OCI-LY7 (cell line): Measurements from ENCODE around the gene CD74. TPM values are rescaled to one million over a fixed set of nuclear protein-coding genes. Genes with fewer than 3 reads are reported as not detected.
"Not testable (repeated sequence)": the region's sequence is repeated elsewhere in the genome, so short reads cannot be mapped to it uniquely, and the experiment has no call there.

Experiments
- BruUV-seq: library from RNA; stranded (reverse); fragments of 400-500 nt; replicated peaks from 2 replicates; lab custom pipeline; 2021; lab: Mats Ljungman, UMichigan
- CTCF ChIA-PET: fragments of 300-600 bp; sonication (Branson Sonifier 250); formaldehyde crosslinking; loops from one replicate; lab custom pipeline; 2022; ENCODE audit warnings: antibody characterized with exemption; ENCODE audit not compliant: unreplicated experiment; lab: Charles Lee
- POLR2A ChIA-PET: fragments of 300-600 bp; sonication (Branson Sonifier 250); formaldehyde crosslinking; loops from one replicate; lab custom pipeline; 2022; ENCODE audit warnings: antibody characterized with exemption; lab: Charles Lee
- DNase-seq: peaks from one replicate; pipeline ENCODE4 v3.0.0-alpha.2; 2015; ENCODE audit warnings: low spot score
- H2AFZ ChIP-seq: fragments of 200-600 bp; sonication (generic), shearing (Covaris generic); 2 replicates; pipeline ENCODE4 v1.6.1; 2014; ENCODE audit warnings: mild to moderate bottlenecking, antibody characterized with exemption, low read length, moderate library complexity
- H3K27ac ChIP-seq: fragments of 200-600 bp; sonication (generic); 2 replicates; pipeline ENCODE4 v1.5.1; 2014; ENCODE audit warnings: mixed run types, low read depth, mild to moderate bottlenecking, moderate library complexity, low read length, inconsistent platforms; ENCODE audit not compliant: poor library complexity, severe bottlenecking
- H3K36me3 ChIP-seq: fragments of 200-600 bp; sonication (generic); 2 replicates; pipeline ENCODE4 v1.6.1; 2014; ENCODE audit warnings: mild to moderate bottlenecking, antibody characterized with exemption, low read length, moderate library complexity, mixed read lengths; ENCODE audit not compliant: insufficient read depth
- H3K4me1 ChIP-seq: fragments of 200-600 bp; sonication (generic); 2 replicates; pipeline ENCODE4 v1.5.1; 2014; ENCODE audit warnings: mild to moderate bottlenecking, low read length; ENCODE audit not compliant: insufficient read depth, poor library complexity, severe bottlenecking
- H3K4me2 ChIP-seq: fragments of 200-600 bp; sonication (generic); 2 replicates; pipeline ENCODE4 v1.6.1; 2014; ENCODE audit warnings: mild to moderate bottlenecking, low read length
- H3K4me3 ChIP-seq: fragments of 200-600 bp; sonication (generic); 2 replicates; pipeline ENCODE4 v1.5.1; 2014; ENCODE audit warnings: mild to moderate bottlenecking, low read depth, low read length; ENCODE audit not compliant: poor library complexity, severe bottlenecking
- H3K79me2 ChIP-seq: fragments of 200-600 bp; sonication (generic); 2 replicates; pipeline ENCODE4 v1.6.1; 2016; ENCODE audit warnings: low read depth, mild to moderate bottlenecking, low read length, moderate library complexity, mixed read lengths; ENCODE audit not compliant: insufficient read depth
- H3K9me2 ChIP-seq: fragments of 200-600 bp; sonication (generic); 2 replicates; pipeline ENCODE4 v1.6.1; 2016; ENCODE audit warnings: mild to moderate bottlenecking, low read length, mixed read lengths; ENCODE audit not compliant: insufficient read depth
- H3K9me3 ChIP-seq: fragments of 200-600 bp; sonication (generic); 2 replicates; pipeline ENCODE4 v1.6.1; 2014; ENCODE audit warnings: mild to moderate bottlenecking, mixed run types, low read length, mixed read lengths
- H4K20me1 ChIP-seq: fragments of 200-600 bp; sonication (generic); 2 replicates; pipeline ENCODE4 v1.6.1; 2014; ENCODE audit warnings: mild to moderate bottlenecking, antibody characterized with exemption, low read length, moderate library complexity, mixed read lengths; ENCODE audit not compliant: insufficient read depth
- EZH2phosphoT487 ChIP-seq: fragments of 200-600 bp; sonication (generic); IDR thresholded peaks from 2 replicates; pipeline ENCODE4 v1.6.1; 2018; ENCODE audit warnings: low read depth, borderline replicate concordance, mild to moderate bottlenecking, mixed run types, antibody characterized with exemption, low read length, moderate library complexity, mixed read lengths
- intact Hi-C: fragments of 100-400 bp; cut with micrococcal nuclease; formaldehyde crosslinking; loops from one replicate; pipeline ENCODE4 v1.10.0; 2022; ENCODE audit not compliant: unreplicated experiment
- total RNA-seq, 2 experiments: library from RNA; depleted of rRNA in 1 of 2; stranded (reverse); fragments of >200 nt in 1 of 2; shearing (Covaris generic) in 1 of 2; gene quantifications; 2 replicates each; pipeline ENCODE4 v1.2.3, GENCODE V29; 2014 to 2022
- TF ChIP-seq, protein P1 (sequence below): fragments of 200-600 bp; sonication (generic); conservative IDR thresholded peaks from 2 replicates; pipeline ENCODE4 v1.5.1; 2014; ENCODE audit warnings: mild to moderate bottlenecking, antibody characterized with exemption, low read length, moderate library complexity, mixed read lengths

Gene CD74
- total RNA-seq, 2 experiments from 2014 or later = 1,759 to 3,686 TPM

DNA sequence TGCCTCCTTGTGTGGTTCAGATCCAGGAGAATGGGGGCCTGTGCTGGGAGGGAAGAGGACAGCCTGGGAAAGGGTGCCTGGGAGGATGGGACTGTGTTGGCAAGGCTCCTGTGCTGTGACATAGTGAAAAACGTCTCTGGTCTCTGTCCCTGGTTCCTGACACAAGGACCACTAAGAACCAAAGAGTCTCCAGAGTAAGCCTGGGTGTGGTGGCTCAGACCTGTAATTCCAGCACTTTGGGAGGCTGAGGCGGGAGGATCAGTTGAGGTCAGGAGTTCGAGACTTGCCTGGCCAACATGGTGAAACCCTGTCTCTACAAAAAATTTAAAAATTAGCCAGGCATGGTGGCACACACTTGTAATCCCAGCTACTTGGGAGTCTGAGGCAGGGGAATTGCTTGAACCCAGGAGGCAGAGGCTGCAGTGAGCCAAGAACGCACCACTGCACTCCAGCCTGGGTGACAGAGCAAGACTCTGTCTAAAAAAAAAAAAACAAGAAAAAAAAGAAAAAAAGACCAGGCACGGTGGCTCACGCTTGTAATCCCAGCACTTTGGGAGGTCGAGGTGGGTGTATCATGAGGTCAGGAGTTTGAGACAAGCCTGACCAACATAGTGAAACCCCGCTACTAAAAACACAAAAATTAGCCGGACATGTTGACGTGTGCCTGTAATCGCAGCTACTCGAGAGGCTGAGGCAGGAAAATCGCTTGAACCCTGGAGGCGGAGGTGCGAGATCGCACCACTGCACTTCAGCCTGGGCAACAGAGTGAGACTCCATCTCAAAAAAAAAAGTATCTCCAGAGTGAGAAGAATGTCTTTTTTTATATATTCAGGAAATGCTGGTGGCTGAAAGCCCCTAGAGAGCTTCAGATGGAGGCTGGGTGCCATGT lies 1.4 kb upstream of the CD74 start:
- intact Hi-C loops = loop anchor here (5.0 kb wide), 1 partner anchor 738 kb away; no protein-coding TSS in a partner anchor
- not testable (repeated sequence) for DNase-seq, H3K9me2 ChIP-seq, H4K20me1 ChIP-seq, H3K9me3 ChIP-seq, BruUV-seq
- POLR2A ChIA-PET = interaction anchor here (0.6 to 5.1 kb wide), 10 partner anchors 7 to 874 kb away, joined by 3 to 38 read pairs (median 6); no protein-coding TSS in a partner anchor
- peaks cover 33% of the 10 kb centered on the region for H3K36me3 ChIP-seq
- CTCF ChIA-PET = interaction anchor here (1.0 kb wide), 1 partner anchor 16 kb away, joined by 3 read pairs; no protein-coding TSS in a partner anchor
- peak overlapping the region; percentile 94 for H3K4me2 ChIP-seq
- peak overlapping the region; percentile 97 for H3K27ac ChIP-seq
- H3K79me2 ChIP-seq = peaks cover 35% of the 10 kb centered on the region
- H3K4me3 ChIP-seq = peak overlapping the region; percentile 99
- peaks cover 55% of the 10 kb centered on the region for H3K4me1 ChIP-seq
- H2AFZ ChIP-seq = peak overlapping the region; percentile 49; the same call in 1 of the 2 replicates

- peak overlapping the region; percentile 99 for H3K4me3 ChIP-seq
- H3K27ac ChIP-seq = peak overlapping the region; percentile 97
- peaks cover 57% of the 10 kb centered on the region for H3K4me1 ChIP-seq
- peaks cover 42% of the 10 kb centered on the region for H3K36me3 ChIP-seq
- H2AFZ ChIP-seq = peak overlapping the region; percentile 41; the same call in 1 of the 2 replicates
- peaks cover 14% of the 10 kb centered on the region for H4K20me1 ChIP-seq
- H3K79me2 ChIP-seq = peaks cover 43% of the 10 kb centered on the region
- ChIA-PET POLR2A (interaction anchor here (0.6 to 5.1 kb wide), 18 partner anchors 8 to 874 kb away, joined by 3 to 38 read pairs (median 4); no protein-coding TSS in a partner anchor), CTCF (interaction anchor here (1.0 kb wide), 1 partner anchor 14 kb away, joined by 10 read pairs; no protein-coding TSS in a partner anchor)
- TSS peak; percentile 97 for BruUV-seq
- peak; percentile 36 for DNase-seq
- no peaks in the 10 kb centered on the region for H3K9me3 ChIP-seq
- TF ChIP-seq EZH2phosphoT487 = no peak
- TF ChIP-seq, protein P1, sequence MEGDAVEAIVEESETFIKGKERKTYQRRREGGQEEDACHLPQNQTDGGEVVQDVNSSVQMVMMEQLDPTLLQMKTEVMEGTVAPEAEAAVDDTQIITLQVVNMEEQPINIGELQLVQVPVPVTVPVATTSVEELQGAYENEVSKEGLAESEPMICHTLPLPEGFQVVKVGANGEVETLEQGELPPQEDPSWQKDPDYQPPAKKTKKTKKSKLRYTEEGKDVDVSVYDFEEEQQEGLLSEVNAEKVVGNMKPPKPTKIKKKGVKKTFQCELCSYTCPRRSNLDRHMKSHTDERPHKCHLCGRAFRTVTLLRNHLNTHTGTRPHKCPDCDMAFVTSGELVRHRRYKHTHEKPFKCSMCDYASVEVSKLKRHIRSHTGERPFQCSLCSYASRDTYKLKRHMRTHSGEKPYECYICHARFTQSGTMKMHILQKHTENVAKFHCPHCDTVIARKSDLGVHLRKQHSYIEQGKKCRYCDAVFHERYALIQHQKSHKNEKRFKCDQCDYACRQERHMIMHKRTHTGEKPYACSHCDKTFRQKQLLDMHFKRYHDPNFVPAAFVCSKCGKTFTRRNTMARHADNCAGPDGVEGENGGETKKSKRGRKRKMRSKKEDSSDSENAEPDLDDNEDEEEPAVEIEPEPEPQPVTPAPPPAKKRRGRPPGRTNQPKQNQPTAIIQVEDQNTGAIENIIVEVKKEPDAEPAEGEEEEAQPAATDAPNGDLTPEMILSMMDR = no peak
- H3K9me2 ChIP-seq = no peaks in the 10 kb centered on the region
- intact Hi-C loops = loop anchor here (5.0 kb wide), 1 partner anchor 739 kb away; no protein-coding TSS in a partner anchor
- peak overlapping the region; percentile 94 for H3K4me2 ChIP-seq
Measured at GRCh38 chr5:150413176-150413901, 629 bp upstream of the CD74 start.
